Measurements from ENCODE around the gene RPS6KB2.

Gene RPS6KB2

DNA sequence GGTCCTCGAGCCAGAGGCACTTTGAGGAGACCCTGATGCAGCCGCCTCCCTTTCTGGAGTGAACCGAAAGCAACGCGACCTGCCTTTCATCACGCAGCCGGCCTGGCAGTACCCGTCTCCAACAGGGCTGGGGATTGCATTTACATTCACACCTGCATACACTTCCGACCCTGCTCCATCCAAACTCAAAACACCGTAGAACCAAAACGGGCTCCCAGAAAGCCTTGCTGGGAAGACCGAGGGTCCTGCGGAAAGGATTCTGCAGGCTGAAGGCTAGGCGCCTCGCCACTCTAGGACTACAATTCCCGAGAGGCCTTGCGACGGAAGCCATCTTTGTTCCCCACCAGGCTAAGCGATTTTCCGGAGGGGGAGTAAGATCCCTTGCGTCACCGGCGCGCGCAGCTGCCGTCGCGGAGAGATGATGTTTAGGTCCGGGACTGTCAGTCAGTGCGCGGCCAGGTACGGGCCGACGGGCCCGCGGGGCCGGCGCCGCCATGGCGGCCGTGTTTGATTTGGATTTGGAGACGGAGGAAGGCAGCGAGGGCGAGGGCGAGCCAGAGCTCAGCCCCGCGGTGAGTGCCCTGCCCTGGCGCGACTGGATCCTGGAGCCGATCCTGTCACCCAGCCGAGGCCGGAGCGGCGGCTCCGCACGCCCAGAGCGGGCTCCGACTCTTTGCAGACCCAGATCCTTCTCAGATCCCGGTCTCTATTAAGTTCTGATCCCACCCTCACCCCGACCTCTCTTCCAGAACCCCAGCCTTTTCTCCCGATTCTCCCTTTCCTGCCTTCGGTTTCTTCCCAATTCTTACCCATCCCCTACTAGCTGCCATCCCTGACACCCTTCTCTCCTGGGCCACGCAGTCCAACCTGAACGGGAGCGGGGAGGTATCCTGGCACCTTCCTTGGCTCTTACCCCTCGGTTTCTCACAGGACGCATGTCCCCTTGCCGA, at the start of gene RPS6KB2:
RPS6KB2 (plus strand) TSS at position 443 of the 950 bp plus-strand sequence; CDS start at position 495, 52 bp downstream.
- peak; percentile 97 for DNase-seq

DNA sequence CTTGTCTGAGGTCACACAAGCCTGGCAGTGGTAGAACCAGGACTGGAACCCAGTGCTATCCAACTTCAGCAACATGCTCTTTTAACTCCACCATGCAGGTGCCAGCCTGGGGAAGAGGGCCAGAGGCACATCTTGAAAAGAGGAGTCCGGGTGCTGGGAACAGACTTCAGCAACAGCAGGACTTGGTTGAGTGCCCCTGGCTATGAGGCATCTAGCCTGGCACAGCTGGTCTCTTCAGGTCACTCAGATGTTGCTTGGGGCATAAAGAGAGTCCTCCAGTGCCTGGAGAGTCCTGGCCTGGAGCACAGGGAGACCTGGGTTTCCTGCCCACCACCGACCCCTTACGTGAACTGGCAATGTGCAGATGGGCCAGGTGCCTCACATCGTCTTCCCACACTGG, 49.8 kb upstream of the RPS6KB2 start:
- no peak for DNase-seq

DNA sequence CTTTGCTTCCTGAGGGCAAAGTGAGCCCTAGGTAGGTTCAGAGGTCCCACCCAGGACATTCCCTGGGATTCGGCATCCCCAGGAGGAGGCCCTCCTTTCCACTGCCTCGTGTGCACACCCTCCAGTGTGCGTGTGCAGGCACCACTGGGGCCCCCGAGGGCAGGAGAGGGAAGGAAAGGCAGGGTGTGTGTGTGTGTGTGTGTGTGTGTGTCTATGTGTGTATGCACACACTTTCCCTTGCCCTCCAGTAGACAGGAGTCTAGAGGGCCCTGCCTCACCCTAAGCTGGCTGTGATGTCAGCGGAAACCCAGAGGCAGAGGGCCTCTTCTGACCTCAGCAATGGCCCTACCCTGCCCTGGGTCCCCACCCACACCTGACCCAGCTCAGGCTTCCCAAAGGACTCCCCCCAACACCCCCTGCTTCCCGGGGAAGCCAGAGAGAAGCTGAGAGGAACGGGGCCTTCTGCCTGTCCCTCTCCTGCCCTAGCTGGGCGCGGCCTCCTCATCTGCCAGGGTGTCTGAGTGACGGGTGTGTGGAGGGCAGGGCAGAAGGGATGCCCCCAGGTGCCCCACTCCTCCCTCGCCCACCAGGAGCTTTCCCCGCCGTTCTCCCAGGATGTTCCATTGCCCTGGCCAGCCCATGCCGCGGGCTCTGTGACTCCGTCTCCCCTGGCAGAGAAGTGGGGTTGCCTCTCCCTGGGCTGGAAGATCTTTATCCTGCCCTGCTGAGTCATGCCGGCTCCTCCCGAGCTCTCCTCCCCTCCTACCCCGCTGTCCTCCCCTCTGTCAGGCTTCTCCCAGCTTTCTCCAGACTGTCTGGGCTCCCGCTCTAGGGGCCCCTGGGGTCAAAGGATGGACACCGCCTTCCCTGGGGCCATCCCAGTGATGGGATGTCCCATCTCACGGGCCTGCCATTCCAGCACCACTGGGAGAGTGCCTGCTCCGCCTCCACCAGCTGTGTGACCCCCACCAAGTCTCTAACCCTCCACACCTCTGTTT, 48.9 kb upstream of the RPS6KB2 start:
- no peak for DNase-seq

DNA sequence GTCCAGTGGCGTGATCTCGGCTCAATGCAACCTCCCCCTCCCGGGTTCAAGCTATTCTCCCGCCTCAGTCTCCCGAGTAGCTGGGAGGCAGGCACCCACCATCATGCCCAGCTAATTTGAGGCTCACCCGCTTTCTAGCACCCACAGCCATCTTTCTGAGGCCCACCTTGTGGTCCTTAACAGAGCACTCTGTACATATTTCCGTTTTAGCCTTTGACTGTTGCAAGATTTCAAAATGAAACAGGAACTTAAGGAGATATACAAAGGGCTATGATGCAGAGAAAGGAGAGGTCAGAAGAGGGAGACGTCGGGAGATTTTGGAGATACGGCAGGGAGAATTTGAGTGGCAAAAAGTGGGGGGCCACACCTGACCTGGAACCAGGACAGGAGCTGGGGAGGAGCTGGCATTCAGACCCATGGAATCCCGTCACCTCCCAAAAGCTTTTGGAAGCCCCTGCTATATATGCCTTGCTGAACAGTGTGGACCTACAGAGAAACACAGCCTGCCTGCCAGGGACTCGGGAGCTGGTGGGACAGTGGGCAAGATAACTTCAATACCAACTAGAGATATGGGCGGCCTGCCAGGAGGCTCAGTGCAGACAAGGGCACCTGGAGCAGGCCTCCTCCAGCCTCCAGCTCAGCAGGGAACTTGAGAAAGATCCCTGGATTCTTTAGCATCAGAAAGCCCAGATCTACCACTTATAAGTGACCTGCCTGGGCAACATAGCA, 46.9 kb upstream of the RPS6KB2 start:
- DNase-seq = no peak

- DNase-seq = peak; percentile 49
These were observed 45.8 kb upstream of the RPS6KB2 start for GRCh38 chr11:67382276-67383136.

- DNase-seq = no peak
These were observed 43.4 kb upstream of the RPS6KB2 start for GRCh38 chr11:67384851-67385366.

- DNase-seq = no peak
These were observed 41.2 kb upstream of the RPS6KB2 start for GRCh38 chr11:67387069-67387468.

- no peak for DNase-seq
These were observed 40.8 kb upstream of the RPS6KB2 start for GRCh38 chr11:67387518-67387917.

DNA sequence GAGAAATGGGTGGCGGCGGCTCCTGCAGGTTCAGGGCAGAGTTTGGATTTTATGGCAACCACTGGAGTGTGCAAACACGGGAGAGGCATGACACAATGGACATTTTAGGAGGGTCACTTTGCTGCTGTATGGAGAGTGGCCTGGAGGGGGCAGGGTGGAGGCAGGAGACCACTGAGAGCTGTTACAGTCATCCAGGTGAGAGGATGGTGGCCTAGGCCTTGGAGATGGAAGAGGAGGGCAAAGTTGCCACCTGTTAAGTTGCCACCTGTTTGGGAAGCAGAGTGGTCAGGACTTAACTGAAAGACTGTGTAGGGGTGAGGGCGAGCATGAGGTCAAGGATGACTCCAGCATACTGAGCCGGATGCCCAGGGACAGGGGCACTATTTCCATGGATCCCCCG, 38.8 kb upstream of the RPS6KB2 start:
- peak; percentile 16 for DNase-seq

DNA sequence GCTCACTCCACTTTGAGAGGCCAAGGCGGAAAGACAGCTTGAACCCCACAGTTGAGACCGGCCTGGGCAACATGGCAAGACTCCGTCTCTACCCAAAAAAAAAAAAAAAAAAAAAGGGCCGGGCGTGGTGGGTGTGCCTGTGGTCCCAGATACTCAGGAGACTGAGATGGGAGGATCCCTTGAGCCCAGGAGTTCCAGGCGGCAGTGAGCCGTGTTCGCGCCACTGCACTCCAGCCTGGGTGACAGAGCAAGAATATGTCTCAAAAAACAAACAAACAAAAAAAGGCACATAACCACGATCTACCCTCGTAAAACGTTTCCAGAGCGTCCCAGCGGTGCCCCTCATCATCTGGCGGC, 37.4 kb upstream of the RPS6KB2 start:
- no peak for DNase-seq

DNA sequence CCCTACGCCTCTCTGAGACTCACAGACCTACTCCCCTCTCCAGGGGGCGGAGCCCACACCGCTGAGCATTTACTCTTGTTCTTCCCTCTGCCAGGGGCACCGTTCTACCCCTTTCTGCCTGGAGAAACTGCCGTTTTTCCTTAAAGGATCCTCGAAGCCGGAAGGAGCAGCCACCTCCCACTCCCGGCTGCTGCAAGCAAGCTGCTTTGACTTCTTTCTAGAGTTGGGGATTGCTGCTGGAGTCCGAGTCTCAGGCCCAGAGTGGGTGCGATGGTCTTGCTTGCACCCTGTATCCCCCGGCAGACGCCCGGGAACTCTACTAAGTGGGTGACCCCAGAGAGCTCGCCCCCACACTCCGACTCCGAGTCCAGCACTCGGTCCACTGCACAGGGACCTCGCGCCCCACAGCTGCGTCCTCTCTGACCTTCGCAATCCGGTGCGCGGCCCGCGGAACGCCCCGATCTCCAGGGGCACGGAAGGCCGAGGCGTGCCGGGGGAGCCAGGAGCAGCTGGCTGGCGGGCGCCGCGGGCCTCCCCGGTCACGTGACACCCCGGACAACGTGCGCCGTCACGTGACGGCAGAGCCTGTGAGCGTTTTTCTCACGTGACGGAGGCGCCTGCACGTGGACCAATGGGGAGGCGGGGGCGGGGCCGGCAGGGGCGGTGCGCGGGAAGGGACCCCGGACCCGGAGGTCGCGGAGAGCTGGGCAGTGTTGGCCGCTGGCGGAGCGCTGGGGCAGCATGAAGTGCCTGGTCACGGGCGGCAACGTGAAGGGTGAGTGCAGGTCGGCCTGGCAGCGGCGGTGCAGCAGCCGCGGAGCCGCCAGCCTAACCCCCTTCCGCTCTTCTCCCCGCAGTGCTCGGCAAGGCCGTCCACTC, 36.8 kb upstream of the RPS6KB2 start, which contains the start of gene RAD9A:
RAD9A (plus strand) TSS at position 683 of the 879 bp plus-strand sequence; CDS start at position 742, 59 bp downstream.
- peak; percentile 86 for DNase-seq

GRCh38 chr11:67392183-67392715, 36.0 kb upstream of the RPS6KB2 start:
- no peak for DNase-seq

DNA sequence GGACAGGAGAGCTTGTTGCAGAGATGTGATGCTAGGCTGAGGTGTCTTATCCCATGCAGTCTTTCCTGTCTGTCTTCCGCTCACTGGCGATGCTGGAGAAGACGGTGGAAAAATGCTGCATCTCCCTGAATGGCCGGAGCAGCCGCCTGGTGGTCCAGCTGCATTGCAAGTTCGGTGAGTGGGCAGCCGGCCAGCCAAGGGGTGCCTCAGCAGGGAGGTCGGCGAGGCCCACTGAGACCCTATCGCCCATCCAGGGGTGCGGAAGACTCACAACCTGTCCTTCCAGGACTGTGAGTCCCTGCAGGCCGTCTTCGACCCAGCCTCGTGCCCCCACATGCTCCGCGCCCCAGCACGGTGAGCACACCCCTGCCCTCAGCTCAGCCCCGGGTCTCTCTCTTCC, 34.9 kb upstream of the RPS6KB2 start:
- no peak for DNase-seq

DNA sequence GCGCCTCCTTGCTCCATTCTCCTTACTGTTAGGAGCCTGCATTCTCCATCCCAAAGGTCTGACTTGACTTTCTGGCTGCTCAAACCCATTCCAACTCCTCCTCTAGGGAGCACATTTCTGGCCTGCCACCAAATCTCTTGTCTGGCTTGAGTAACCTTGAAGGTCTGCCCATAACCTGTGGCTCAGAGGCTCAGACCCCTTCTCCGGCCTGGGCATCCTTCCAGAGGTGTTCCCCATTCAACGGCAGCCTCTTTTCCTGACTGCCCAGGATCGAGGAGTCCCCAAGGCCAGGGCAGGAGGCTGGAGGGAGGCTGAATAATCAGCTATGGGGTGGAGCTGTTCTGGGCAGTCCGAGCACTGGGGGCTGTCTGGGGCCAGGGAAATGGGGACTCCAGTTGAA, 34.3 kb upstream of the RPS6KB2 start:
- no peak for DNase-seq

GRCh38 chr11:67395555-67396258, 32.6 kb upstream of the RPS6KB2 start:
- no peak for DNase-seq

GRCh38 chr11:67396259-67396581, 32.1 kb upstream of the RPS6KB2 start:
- no peak for DNase-seq

DNA sequence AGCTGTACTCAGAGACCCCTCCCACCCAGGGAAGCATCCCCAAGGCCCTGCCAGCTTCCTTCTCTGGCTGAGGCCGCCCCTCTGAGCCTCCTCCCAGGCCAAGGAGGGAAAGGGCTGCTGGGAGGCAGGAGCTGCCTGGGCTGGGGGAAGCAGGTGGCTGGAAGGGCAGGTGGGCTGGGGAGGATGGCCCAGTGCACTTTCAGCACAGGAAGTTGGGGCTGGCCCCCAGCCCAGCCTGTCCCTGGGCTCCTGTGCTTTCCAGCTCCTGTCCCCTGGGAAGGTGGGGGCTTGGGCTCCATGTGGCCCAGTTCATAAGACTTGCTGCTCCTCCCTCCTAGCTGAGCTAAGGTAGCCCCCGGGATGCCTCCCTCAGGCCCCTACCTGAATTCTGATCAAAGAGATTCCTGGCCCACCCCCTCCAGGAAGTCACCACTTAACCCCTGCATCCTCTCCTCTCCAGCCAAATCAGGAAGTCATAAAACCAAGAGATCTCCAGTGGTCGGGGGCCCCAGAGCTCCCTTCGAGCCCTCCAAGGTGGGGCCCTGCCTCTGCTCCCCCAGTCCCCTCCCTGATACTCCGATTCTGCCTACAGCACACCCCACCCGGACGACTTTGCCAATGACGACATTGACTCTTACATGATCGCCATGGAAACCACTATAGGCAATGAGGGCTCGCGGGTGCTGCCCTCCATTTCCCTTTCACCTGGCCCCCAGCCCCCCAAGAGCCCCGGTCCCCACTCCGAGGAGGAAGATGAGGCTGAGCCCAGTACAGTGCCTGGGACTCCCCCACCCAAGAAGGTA, 31.5 kb upstream of the RPS6KB2 start:
- no peak for DNase-seq

DNA sequence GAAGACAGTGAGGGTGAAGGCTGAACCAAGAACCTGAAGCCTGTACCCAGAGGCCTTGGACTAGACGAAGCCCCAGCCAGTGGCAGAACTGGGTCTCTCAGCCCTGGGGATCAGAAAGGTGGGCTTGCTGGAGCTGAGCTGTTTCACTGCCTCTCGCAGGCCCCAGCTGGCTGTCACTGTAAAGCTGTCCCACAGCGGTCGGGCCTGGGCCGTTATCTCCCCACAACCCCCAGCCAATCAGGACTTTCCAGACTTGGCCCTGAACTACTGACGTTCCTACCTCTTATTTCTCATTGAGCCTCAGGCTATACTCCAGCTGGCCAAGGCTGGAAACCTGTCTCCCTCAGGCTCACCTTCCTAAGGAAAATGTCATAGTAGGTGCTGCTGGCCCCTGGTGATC, 30.8 kb upstream of the RPS6KB2 start:
- DNase-seq = no peak
